Measurements from ENCODE around the gene USP48.

USP48 gene

DNA sequence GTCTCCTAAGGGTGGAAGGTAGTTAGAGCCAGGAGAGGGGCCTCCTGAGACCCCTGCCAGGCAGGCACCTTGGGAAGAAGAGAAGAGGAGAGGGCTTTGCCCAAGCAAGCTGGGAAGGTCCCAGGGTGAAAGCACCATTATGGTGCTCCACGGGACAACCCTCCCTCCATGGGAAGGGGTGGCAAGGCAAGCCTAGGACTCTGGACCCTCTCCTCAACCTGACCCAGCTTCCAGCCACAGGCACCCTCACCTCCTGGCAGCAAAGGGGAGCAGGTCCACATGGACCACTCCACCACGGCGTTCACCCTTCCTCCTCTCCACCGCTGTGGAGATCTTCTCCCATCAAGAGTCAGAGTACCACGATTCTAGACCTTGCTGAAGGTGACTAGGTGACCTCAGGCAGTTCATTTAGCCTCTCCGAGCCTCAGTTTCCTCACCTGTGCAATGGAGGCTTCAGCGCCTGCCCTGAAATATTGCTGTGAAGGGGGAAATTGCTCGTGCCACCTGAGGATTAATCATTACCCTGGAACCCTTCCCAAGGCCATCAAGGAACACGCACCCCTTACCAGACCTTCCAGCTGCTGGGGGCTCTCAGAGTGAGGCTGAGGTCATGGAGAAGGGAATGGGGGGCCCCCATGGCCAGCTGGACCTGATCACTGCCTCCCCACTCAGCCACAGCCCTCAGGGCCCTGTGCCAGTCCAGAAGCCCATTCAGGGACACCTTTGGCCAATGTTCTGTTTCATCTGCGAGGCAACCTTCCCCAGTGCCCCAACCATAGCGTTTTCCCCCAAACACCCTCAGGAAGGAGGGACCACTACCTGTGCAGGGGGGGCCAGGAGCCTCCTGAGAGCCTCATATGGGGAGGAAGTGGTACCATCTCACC lies 115.4 kb downstream of the USP48 start:
- DNase-seq, result no peak

GRCh38 chr1:21666576-21667320 lies 116.2 kb downstream of the USP48 start:
- no peak for DNase-seq

GRCh38 chr1:21665711-21666575 lies 117.0 kb downstream of the USP48 start:
- no peak for DNase-seq

DNA sequence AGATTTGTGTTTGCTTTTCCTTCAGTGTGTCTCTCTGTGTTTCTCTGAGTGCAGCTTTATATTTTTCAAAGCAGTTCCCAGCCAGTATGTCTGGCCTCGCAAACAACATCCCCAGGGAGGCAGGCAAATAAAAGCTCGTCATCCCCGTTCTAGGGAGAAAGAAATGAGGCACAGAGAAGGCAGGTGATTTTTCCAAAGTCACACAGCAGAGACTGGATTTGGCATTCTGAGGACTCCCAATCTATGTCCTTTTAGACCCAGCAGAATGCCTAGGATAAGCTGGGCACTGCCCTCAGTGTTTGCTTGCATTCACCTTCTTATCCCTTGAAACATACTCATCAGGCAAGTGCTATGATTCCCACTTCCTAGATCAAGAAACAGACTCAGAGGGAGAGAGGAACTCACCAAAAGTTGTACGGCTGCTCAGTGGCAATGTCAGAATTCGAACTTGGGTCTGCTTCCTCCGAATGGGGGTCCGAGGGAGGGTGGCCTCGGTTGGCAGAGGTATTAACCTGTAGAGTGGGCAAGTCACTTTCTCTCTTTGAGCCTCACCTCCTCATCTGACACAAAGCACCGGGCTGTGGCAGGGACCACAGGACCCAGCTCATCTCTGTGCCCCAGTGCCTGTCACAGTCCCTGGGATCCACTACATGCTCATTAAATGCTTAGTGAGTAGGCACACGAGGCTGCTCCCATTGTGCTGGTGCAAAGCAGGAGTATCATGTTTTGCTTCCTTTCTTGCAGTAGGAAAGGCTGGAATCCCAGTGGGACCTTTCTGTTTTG lies 118.0 kb downstream of the USP48 start:
- DNase-seq, result no peak

- no peak for DNase-seq
Observed at GRCh38 chr1:21663951-21664805, 118.8 kb downstream of the USP48 start.

DNA sequence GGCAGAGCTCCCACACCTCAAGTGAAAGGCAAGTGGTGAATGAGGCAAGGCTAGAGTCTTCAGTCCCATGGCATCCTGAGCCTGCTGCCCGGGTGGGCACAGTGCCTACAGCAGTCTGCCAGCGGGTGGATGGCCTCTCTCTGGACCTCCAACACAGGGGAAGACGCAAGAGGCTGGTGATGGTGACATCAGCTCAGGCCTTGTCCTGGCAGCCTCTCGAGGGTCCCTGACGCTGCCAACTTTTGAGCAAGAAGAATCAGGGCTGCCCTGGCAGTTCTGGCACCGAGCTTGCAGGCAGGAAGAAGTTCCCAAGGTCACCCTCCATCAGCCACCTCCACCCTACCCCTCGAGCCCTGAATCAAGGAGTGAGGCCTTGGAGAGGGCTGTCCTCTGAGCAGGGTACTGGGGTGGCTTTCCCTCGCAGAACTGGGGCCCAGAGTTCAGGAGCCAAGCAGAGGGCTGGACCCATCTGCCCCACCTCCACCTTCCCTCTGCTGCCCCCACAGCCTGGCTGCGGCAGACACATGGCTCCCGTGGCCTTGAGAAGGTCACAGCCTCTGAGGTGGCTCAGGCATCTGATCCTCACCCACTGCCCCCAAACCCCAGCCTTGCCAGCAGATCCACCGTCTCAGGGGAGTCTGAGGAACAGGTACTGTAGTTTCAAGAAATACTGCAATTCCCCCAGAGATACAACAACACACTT lies 119.5 kb downstream of the USP48 start:
- no peak for DNase-seq

DNA sequence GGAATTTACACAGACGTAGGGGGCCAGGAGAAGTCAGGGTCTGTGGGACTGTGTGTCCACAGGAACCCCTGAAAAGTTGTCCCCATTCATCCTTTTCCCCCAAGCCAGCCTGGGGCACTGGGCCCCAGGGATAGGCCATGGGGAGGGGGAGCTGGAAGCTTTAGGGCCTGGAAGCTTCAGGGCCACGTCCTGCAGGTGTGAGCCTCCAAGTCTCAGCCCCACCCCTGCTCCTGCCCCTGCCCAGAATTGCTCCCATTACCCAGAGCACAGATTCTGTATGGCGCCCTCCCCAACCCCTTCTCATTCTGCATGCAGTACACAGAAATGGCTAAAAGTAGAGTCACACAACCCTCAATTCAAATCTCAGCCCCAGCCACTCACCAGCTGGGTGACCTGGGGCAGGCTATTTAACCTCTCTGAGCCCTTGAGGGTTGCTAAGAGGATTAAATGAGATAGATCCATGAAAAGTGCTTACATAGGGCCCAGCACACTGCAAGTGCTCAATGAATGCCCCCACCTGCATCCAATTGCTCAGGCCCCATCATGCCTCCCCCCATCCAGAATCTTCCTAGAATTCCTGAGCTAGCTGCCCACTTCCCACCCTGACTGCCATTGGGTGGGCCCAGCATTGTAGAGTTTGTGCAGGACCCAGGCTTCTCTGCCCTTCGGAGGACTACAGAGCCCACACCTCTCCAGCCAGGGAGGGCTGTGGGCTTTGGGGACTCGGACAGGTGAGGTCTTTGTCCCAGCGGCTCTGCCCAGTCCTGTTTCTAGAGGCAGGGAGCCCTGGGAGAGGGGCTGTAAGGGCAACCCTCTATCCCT lies 120.3 kb downstream of the USP48 start:
- DNase-seq, result no peak

GRCh38 chr1:21661886-21662285 lies 121.1 kb downstream of the USP48 start:
- no peak for DNase-seq

DNA sequence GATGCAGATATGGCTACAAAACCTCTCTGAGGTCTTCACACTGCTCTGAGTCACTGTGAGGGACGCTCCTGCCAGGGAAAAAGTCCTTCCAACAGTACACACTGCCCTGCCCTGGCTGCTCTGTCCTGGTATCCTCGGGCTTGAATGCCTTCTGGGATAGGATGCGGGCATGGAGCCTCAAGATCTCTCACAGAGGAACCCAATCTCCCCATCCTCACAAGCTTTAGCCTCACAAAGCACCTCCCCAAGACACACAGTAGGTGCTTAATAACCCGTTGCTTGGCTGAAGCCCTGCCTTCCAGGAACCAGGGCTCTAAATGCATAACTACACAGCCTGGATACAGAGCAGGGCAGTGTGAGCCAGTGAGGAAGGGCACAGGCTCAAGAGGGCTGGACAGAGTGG lies 123.0 kb downstream of the USP48 start:
- no peak for DNase-seq

- peak; percentile 60 for DNase-seq
Observed at GRCh38 chr1:21659099-21659923, 123.6 kb downstream of the USP48 start.

- no peak for DNase-seq
Observed at GRCh38 chr1:21657456-21658190, 125.3 kb downstream of the USP48 start.

DNA sequence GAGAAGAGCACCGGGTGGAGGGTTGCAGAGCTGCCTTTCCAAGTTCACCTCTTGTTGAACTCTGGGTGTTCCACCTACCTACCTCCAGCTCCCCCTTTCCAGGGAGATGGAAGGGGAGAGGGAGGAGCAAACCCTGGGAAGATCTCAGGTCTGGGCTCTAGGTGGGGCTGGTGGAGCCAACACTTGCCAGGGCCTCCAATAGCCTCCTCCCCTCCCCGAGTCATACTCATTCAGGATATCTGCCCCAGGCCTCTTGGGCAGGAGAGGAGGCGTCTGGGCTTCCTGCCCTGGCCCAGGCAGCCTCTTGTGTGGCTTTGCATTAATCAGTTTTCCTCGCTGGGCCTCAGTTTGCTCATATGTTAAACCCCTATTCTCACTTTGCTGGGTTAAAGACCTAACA lies 127.2 kb downstream of the USP48 start:
- no peak for DNase-seq

GRCh38 chr1:21655259-21655658 lies 127.7 kb downstream of the USP48 start:
- no peak for DNase-seq

- no peak for DNase-seq
Observed at GRCh38 chr1:21654209-21654608, 128.7 kb downstream of the USP48 start.

DNA sequence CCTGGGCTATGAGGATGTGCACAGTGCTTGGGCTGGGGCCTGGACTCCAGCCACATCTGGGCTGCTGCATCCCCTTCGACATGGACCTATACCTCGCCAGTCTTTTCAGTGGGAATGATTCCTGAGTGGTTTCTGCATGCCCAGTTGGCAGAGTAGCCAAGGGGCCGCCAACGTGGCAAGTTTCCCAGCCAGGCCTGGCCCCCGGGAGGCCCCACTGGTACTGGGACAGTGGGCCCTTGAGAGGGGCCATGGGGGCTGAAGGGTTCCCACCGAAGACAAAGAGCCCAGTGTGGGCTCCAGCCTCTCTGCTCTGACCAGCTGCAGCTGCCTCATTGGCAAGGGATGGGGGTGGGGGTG lies 129.2 kb downstream of the USP48 start:
- no peak for DNase-seq

- no peak for DNase-seq
Observed at GRCh38 chr1:21652937-21653743, 129.8 kb downstream of the USP48 start.
